ENCODE results near the gene AQP11. TPM values are rescaled to one million over a fixed set of nuclear protein-coding genes. Genes with fewer than 3 reads are reported as not detected.

Gene AQP11
- polyA plus RNA-seq, 2 of the 4 experiments (the other 2 are of a cell fraction): 2.3 to 2.6 TPM

DNA sequence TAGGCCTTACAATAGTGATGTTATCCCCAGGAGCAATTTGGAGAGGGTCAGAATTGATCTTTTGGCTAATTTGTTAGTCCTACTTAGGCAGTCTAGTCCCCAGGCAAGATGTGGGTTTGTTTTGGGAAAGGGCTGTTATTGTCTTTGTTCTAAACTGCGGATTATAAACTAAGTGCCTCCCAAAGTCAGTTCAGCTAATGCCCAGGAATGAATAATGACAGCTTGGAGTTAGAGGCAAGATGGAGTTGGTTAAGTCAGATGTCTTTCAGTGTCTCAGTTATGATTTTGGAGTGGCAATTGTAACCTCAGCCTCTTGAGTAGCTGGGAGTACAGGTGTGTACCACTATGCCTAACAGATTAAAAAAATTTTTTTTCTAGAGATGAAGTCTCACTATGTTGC is 55.1 kb downstream of the AQP11 start:
- FAIRE-seq (no peak), ATAC-seq (no peak), DNase-seq (ENCODE audit: low read depth in 1 of 2, low spot score in 1 of 2) (no peak)
- Histone ChIP-seq H3K4me2 (no peak overlapping the region), H3K4me3 (no peak overlapping the region), H3K4me1 (no peaks in the 10 kb centered on the region), H3K27ac (no peak overlapping the region), H3K9me3 (no peaks in the 10 kb centered on the region)
- TF ChIP-seq, protein P1, sequence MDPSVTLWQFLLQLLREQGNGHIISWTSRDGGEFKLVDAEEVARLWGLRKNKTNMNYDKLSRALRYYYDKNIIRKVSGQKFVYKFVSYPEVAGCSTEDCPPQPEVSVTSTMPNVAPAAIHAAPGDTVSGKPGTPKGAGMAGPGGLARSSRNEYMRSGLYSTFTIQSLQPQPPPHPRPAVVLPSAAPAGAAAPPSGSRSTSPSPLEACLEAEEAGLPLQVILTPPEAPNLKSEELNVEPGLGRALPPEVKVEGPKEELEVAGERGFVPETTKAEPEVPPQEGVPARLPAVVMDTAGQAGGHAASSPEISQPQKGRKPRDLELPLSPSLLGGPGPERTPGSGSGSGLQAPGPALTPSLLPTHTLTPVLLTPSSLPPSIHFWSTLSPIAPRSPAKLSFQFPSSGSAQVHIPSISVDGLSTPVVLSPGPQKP (IDR thresholded peaks at IDR 0.05; ENCODE audit: low read depth, low read length): no peak
- ChIA-PET CTCF (interaction anchor here (0.9 to 1.5 kb wide), 2 partner anchors 9 to 13 kb away, joined by 3 to 5 read pairs; no protein-coding TSS in a partner anchor), POLR2A (no interaction called here)
- 87% methylated on average over 1 of the region's 1 CpG for WGBS (ENCODE audit: missing lambda C conversion rate)

DNA sequence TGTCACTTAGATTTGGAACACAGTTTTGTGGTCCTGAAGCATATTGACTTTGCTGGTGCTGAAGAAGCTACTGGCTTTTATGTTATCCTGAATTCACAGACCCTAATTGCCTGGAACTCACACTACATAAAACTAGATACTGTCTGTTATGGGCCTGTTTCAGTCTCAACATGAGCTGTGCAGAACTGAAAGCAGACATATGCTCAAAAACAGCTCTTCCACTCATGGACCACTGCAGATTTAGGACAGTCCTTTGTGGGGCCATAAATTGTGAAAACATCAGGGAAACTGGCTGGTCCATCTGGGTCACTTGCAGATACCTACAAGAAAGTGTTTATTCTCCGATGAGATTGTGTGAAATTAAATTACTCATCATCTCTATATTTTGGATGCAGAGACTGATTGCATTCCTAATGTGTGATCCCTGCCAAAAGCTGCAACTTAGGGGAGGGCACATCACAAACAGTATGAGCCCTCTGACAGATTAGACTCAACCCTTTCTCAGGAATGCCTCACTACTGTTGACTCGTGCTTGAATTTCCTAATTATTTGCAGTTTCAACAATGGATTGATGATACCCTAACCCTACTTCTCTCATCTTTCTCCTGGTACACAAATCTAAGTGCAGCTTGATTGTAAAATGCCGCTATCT is 58.0 kb downstream of the AQP11 start:
- CTCF ChIA-PET: interaction anchor here (1.0 kb wide), 1 partner anchor 16 kb away, joined by 4 read pairs; no protein-coding TSS in a partner anchor

DNA sequence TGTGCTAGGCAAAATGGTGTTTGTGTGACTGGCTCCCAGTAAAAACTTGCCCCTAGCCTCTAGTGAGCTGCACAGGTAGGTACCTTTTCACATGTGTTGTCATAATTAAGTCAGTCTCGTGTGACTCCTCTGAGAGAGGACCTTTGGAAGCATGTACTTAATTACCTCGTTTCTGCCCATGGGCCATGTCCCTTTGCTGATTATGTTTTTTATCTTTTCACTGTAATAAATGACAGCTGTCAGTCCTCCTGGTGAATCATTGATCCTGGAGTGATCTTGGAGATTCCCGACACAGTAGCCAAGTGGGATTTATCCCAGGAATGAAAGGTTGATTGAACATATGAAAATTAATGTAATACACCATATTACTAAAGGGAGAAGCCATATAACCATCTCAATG is 60.4 kb downstream of the AQP11 start:
- no peaks in the 10 kb centered on the region for H3K9me3 ChIP-seq
- no peaks in the 10 kb centered on the region for H3K4me1 ChIP-seq
- FAIRE-seq: no peak
- DNase-seq (ENCODE audit: low read depth in 1 of 2, low spot score in 1 of 2): no peak
- 47% methylated on average over 3 of the region's 3 CpGs for WGBS (ENCODE audit: missing lambda C conversion rate)
- ATAC-seq: no peak
- no peak overlapping the region for H3K4me2 ChIP-seq
- H3K27ac ChIP-seq: no peak overlapping the region
- ChIA-PET POLR2A (interaction anchor here (0.7 kb wide), 1 partner anchor 12 kb away, joined by 3 read pairs; no protein-coding TSS in a partner anchor), CTCF (interaction anchor here (0.9 to 1.3 kb wide), 3 partner anchors 12 to 31 kb away, joined by 3 to 4 read pairs (median 3); no protein-coding TSS in a partner anchor)
- no peak overlapping the region for H3K4me3 ChIP-seq
- TF ChIP-seq, protein P2, sequence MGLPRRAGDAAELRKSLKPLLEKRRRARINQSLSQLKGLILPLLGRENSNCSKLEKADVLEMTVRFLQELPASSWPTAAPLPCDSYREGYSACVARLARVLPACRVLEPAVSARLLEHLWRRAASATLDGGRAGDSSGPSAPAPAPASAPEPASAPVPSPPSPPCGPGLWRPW (IDR thresholded peaks at IDR 0.05): no peak
- TF ChIP-seq EP300 (IDR thresholded peaks at IDR 0.05) (no peak), JUNB (IDR thresholded peaks at IDR 0.05) (no peak), SMC3 (IDR thresholded peaks at IDR 0.05) (no peak), CBX8 (IDR thresholded peaks at IDR 0.05) (no peak), EHMT2 (IDR thresholded peaks at IDR 0.05; ENCODE audit: low read depth) (no peak), ZFP36 (IDR thresholded peaks at IDR 0.05; ENCODE audit: borderline replicate concordance, partially characterized antibody) (no peak), BHLHE40 (IDR thresholded peaks at IDR 0.05; ENCODE audit: low read depth, low read length) (no peak), FOSB (CRISPR knock-in tag; IDR thresholded peaks at IDR 0.05) (no peak), HOXA7 (CRISPR knock-in tag; IDR thresholded peaks at IDR 0.05) (no peak), RFX5 (IDR thresholded peaks at IDR 0.05) (no peak), RCOR1 (IDR thresholded peaks at IDR 0.05; ENCODE audit: low read depth, low read length) (no peak), HEYL (CRISPR knock-in tag; IDR thresholded peaks at IDR 0.05) (no peak)
- TF ChIP-seq, protein P3, sequence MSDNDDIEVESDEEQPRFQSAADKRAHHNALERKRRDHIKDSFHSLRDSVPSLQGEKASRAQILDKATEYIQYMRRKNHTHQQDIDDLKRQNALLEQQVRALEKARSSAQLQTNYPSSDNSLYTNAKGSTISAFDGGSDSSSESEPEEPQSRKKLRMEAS (IDR thresholded peaks at IDR 0.05): no peak
- TF ChIP-seq, protein P4, sequence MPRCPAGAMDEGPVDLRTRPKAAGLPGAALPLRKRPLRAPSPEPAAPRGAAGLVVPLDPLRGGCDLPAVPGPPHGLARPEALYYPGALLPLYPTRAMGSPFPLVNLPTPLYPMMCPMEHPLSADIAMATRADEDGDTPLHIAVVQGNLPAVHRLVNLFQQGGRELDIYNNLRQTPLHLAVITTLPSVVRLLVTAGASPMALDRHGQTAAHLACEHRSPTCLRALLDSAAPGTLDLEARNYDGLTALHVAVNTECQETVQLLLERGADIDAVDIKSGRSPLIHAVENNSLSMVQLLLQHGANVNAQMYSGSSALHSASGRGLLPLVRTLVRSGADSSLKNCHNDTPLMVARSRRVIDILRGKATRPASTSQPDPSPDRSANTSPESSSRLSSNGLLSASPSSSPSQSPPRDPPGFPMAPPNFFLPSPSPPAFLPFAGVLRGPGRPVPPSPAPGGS (IDR thresholded peaks at IDR 0.05): no peak
- TF ChIP-seq, protein P5, sequence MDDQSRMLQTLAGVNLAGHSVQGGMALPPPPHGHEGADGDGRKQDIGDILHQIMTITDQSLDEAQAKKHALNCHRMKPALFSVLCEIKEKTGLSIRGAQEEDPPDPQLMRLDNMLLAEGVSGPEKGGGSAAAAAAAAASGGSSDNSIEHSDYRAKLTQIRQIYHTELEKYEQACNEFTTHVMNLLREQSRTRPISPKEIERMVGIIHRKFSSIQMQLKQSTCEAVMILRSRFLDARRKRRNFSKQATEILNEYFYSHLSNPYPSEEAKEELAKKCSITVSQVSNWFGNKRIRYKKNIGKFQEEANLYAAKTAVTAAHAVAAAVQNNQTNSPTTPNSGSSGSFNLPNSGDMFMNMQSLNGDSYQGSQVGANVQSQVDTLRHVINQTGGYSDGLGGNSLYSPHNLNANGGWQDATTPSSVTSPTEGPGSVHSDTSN (IDR thresholded peaks at IDR 0.05): no peak

More for the DNA sequence above, 58.0 kb downstream of the AQP11 start:
- H3K27ac ChIP-seq: no peak overlapping the region
- FAIRE-seq (no peak), ATAC-seq (no peak), DNase-seq (ENCODE audit: low read depth in 1 of 2, low spot score in 1 of 2) (no peak)
- H3K9me3 ChIP-seq: no peaks in the 10 kb centered on the region
- no peak overlapping the region for H3K4me3 ChIP-seq
- H3K4me2 ChIP-seq: no peak overlapping the region
- WGBS (ENCODE audit: missing lambda C conversion rate): 74% methylated on average over 3 of the region's 3 CpGs
- POLR2A ChIA-PET: no interaction called here
- no peak for TF ChIP-seq CHD2 (IDR thresholded peaks at IDR 0.05; ENCODE audit: low read length, partially characterized antibody)
- no peak for TF ChIP-seq FOSL2 (IDR thresholded peaks at IDR 0.05)
- no peak for TF ChIP-seq FOSL2 (CRISPR knock-in tag; IDR thresholded peaks at IDR 0.05)
- TF ChIP-seq, protein P6, sequence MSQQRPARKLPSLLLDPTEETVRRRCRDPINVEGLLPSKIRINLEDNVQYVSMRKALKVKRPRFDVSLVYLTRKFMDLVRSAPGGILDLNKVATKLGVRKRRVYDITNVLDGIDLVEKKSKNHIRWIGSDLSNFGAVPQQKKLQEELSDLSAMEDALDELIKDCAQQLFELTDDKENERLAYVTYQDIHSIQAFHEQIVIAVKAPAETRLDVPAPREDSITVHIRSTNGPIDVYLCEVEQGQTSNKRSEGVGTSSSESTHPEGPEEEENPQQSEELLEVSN (IDR thresholded peaks at IDR 0.05; ENCODE audit: borderline replicate concordance, low read depth): no peak
- TF ChIP-seq CEBPB (IDR thresholded peaks at IDR 0.05): no peak
- no peak for TF ChIP-seq MYC (IDR thresholded peaks at IDR 0.05; ENCODE audit: borderline replicate concordance, low read length)
- TF ChIP-seq RAD21 (conservative IDR thresholded peaks at IDR 0.05 in 1 of 2, IDR thresholded peaks at IDR 0.05 in 1 of 2): no peak
- TF ChIP-seq HOXA7 (CRISPR knock-in tag; IDR thresholded peaks at IDR 0.05): no peak
- TF ChIP-seq FOXS1 (CRISPR knock-in tag; IDR thresholded peaks at IDR 0.05): no peak
- TF ChIP-seq, protein P5 (IDR thresholded peaks at IDR 0.05): no peak
- TF ChIP-seq JUN (IDR thresholded peaks at IDR 0.05): no peak
- no peak for TF ChIP-seq POLR2A (IDR thresholded peaks at IDR 0.05; ENCODE audit: low read length)
- TF ChIP-seq ZSCAN20 (CRISPR knock-in tag; IDR thresholded peaks at IDR 0.05): no peak
- TF ChIP-seq ZC3H11A (IDR thresholded peaks at IDR 0.05): no peak
- no peak for TF ChIP-seq CBX2 (IDR thresholded peaks at IDR 0.05; ENCODE audit: borderline replicate concordance, low read depth)
- no peak for TF ChIP-seq SREBF2 (IDR thresholded peaks at IDR 0.05)
- no peaks in the 10 kb centered on the region for H3K4me1 ChIP-seq
